ENCODE measurements around the gene OCSTAMP. TPM values are rescaled to one million over a fixed set of nuclear protein-coding genes. Genes with fewer than 3 reads are reported as not detected.

OCSTAMP gene
- total RNA-seq, 1 donor from 2014 or later: not detected

- no peak overlapping the region for H3K4me3 Mint-ChIP-seq (ENCODE audit: low read depth)
- no peak for TF ChIP-seq CTCF (IDR thresholded peaks at IDR 0.05; ENCODE audit: unreplicated experiment)
- H3K9me3 Mint-ChIP-seq (ENCODE audit: low read depth): peaks cover 43% of the 10 kb centered on the region
- H3K4me1 Mint-ChIP-seq (ENCODE audit: low read depth): peaks cover 3% of the 10 kb centered on the region
- peaks cover under 1% of the 10 kb centered on the region for H3K27me3 Mint-ChIP-seq
- H3K27ac Mint-ChIP-seq: no peak overlapping the region
- no peak for DNase-seq (ENCODE audit: low spot score, unreplicated experiment)
- H3K36me3 Mint-ChIP-seq (ENCODE audit: insufficient read depth): peaks cover 64% of the 10 kb centered on the region
These were observed 40.9 kb downstream of the OCSTAMP start for GRCh38 chr20:46509523-46509922.

GRCh38 chr20:46507760-46508407, 42.6 kb downstream of the OCSTAMP start:
- Mint-ChIP-seq H3K27me3 (no peaks in the 10 kb centered on the region), H3K27ac (no peak overlapping the region), H3K36me3 (ENCODE audit: insufficient read depth) (peaks cover 81% of the 10 kb centered on the region), H3K9me3 (ENCODE audit: low read depth) (peaks cover 60% of the 10 kb centered on the region), H3K4me1 (ENCODE audit: low read depth) (peaks cover under 1% of the 10 kb centered on the region), H3K4me3 (ENCODE audit: low read depth) (no peak overlapping the region)
- no peak for TF ChIP-seq CTCF (IDR thresholded peaks at IDR 0.05; ENCODE audit: unreplicated experiment)
- no peak for DNase-seq (ENCODE audit: low spot score, unreplicated experiment)

GRCh38 chr20:46505506-46505905, 44.9 kb downstream of the OCSTAMP start:
- Mint-ChIP-seq H3K27me3 (no peaks in the 10 kb centered on the region), H3K9me3 (ENCODE audit: low read depth) (peaks cover 72% of the 10 kb centered on the region), H3K27ac (no peak overlapping the region), H3K4me3 (ENCODE audit: low read depth) (no peak overlapping the region), H3K4me1 (ENCODE audit: low read depth) (no peaks in the 10 kb centered on the region), H3K36me3 (ENCODE audit: insufficient read depth) (peaks cover 85% of the 10 kb centered on the region)
- no peak for DNase-seq (ENCODE audit: low spot score, unreplicated experiment)
- no peak for TF ChIP-seq CTCF (IDR thresholded peaks at IDR 0.05; ENCODE audit: unreplicated experiment)

DNA sequence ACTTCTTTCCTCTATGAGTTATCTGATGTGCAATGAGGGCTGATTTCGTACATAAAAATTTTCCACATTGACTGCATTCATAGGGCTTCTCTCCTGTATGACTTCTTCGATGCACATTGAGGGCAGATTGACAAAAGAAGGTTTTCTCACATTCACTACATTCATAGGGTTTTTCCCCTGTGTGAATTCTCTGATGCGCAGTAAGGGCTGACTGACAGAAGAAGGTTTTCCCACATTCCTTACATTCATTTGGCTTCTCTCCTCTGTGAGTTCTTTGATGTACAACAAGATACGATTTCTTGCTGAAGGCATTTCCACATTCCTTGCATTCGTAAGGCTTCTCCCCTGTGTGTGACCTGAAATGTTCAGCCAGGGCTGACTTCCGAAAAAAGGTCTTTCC, 48.5 kb downstream of the OCSTAMP start:
- H3K4me3 Mint-ChIP-seq (ENCODE audit: low read depth): no peak overlapping the region
- peak overlapping the region; percentile 80 for H3K27ac Mint-ChIP-seq
- no peak for DNase-seq (ENCODE audit: low spot score, unreplicated experiment)
- peaks cover 74% of the 10 kb centered on the region for H3K9me3 Mint-ChIP-seq (ENCODE audit: low read depth)
- peaks cover 86% of the 10 kb centered on the region for H3K36me3 Mint-ChIP-seq (ENCODE audit: insufficient read depth)
- H3K27me3 Mint-ChIP-seq: no peaks in the 10 kb centered on the region
- TF ChIP-seq CTCF (IDR thresholded peaks at IDR 0.05; ENCODE audit: unreplicated experiment): no peak
- no peaks in the 10 kb centered on the region for H3K4me1 Mint-ChIP-seq (ENCODE audit: low read depth)

DNA sequence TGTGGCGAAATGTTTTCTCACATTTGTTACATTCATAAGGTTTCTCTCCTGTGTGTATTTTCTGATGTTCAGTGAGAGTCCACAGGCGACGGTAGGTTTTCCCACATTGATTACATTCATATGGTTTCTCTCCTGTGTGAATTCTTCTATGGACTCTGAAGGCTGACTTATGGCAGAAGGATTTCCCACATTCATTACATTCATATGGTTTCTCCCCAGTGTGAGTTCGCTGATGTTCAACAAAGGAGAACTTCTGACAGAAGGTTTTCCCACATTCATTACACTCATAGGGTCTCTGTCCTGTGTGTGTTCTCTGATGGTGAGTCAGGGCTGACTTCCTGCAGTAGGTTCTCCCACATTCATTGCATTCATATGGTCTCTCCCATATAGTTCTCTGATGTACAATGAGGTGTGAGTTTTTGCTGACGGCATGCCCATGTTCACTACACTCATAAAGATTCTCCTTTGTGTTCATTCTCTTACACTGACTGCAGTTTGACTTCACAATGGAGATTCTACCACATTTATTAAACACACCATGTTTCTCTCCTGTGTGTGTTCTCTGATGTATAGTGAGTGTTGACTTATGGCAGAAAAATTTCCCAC, 49.0 kb downstream of the OCSTAMP start:
- Mint-ChIP-seq H3K4me3 (ENCODE audit: low read depth) (no peak overlapping the region), H3K36me3 (ENCODE audit: insufficient read depth) (peaks cover 88% of the 10 kb centered on the region), H3K27me3 (no peaks in the 10 kb centered on the region), H3K27ac (peak overlapping the region; percentile 80), H3K9me3 (ENCODE audit: low read depth) (peaks cover 78% of the 10 kb centered on the region), H3K4me1 (ENCODE audit: low read depth) (no peaks in the 10 kb centered on the region)
- no peak for TF ChIP-seq CTCF (IDR thresholded peaks at IDR 0.05; ENCODE audit: unreplicated experiment)
- DNase-seq (ENCODE audit: low spot score, unreplicated experiment): no peak
